Measurements from ENCODE around the gene TPK1. TPM values are rescaled to one million over a fixed set of nuclear protein-coding genes. Genes with fewer than 3 reads are reported as not detected.

Gene TPK1
- total and polyA plus RNA-seq, 2 of the 4 experiments (the other 2 are of a cell fraction): 0.38 to 1.8 TPM

DNA sequence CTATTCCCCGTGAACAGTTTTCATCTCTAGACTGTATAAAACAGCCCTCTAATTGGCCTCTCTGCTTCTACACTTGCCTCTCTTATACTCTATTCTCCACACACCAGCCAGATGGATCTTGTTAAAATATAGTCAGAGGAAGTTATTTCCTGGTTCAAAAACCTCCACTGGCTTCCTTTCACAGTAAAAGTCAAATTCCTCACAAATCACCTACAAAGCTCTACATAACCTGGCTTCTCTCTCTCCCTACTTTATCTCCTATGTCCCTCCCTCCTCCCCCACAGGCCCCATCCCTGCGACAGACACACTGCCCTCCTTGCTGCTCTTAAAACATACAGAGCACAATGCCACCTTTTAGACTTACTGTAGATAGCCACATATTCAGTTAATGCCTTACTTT lies 60.1 kb downstream of the TPK1 start:
- Histone ChIP-seq H3K79me1 (ENCODE audit: low read depth in 1 of 2, low read length in 2 of 2) (no peaks in the 10 kb centered on the region), H2AFZ (replicated peaks; ENCODE audit: low read length, poor library complexity) (no peak overlapping the region), H2BK15ac (ENCODE audit: low read depth, low read length) (no peak overlapping the region), H3K4ac (ENCODE audit: low read depth, low read length) (no peak overlapping the region), H4K5ac (ENCODE audit: low read depth, low read length) (no peak overlapping the region), H3K56ac (ENCODE audit: extremely low read depth, insufficient read depth, low read length) (no peak overlapping the region), H2BK120ac (ENCODE audit: low read depth, low read length) (no peak overlapping the region), H3K9ac (ENCODE audit: low read depth, low read length) (no peak overlapping the region), H3K9me1 (ENCODE audit: insufficient read depth, low read length) (no peaks in the 10 kb centered on the region), H2AK5ac (ENCODE audit: low read depth, low read length) (no peak overlapping the region), H3K4me2 (ENCODE audit: low read depth, low read length) (no peak overlapping the region), H4K20me1 (ENCODE audit: insufficient read depth, low read length) (no peaks in the 10 kb centered on the region), H3K9me3 (ENCODE audit: control insufficient read depth, insufficient read depth, low read length) (peaks cover 2% of the 10 kb centered on the region), H4K91ac (ENCODE audit: insufficient read depth, low read depth, low read length) (no peak overlapping the region), H3K4me1 (ENCODE audit: control insufficient read depth, insufficient read depth, low read length) (no peaks in the 10 kb centered on the region), H3K14ac (replicated peaks; ENCODE audit: low read depth, low read length) (no peak overlapping the region), H3K36me3 (ENCODE audit: control insufficient read depth, insufficient read depth, low read length) (no peaks in the 10 kb centered on the region), H3K27ac (ENCODE audit: insufficient read depth, low read length) (no peak overlapping the region), H4K8ac (ENCODE audit: low read depth in 2 of 2, low read length in 2 of 2) (no peak overlapping the region), H3K27me3 (ENCODE audit: control insufficient read depth, insufficient read depth, low read length) (no peaks in the 10 kb centered on the region), H2BK5ac (ENCODE audit: low read depth, low read length, poor library complexity, severe bottlenecking) (no peak overlapping the region), H2AK9ac (replicated peaks; ENCODE audit: low read depth, low read length, poor library complexity) (no peak overlapping the region), H3K4me3 (ENCODE audit: insufficient read depth, low read depth, low read length) (no peak overlapping the region), H3K18ac (ENCODE audit: low read depth, low read length) (no peak overlapping the region), H3K23ac (ENCODE audit: low read depth, low read length) (no peak overlapping the region), H2BK20ac (ENCODE audit: low read depth, low read length) (no peak overlapping the region)
- 38% methylated on average over 2 of the region's 2 CpGs; no CpG with 5 or more reads in 1 of the 2 experiments for WGBS, 2 experiments (ENCODE audit: extremely low coverage in 2 of 2, insufficient read length in 1 of 2)
- ChIA-PET POLR2A (ENCODE audit: unreplicated experiment) (no interaction called here), CTCF (no interaction called here)
- intact Hi-C loops (cut with micrococcal nuclease) (no loop called here), dilution Hi-C loops (cut with HindIII; ENCODE audit: low sequenced_read_pairs, unreplicated experiment) (no loop called here), in situ Hi-C loops (cut with MboI; ENCODE audit: low sequenced_read_pairs) (no loop called here)
- no peak for ATAC-seq (ENCODE audit: low read depth)
- TF ChIP-seq USF2 (IDR thresholded peaks at IDR 0.05; ENCODE audit: low read depth, low read length): no peak
- no peak for TF ChIP-seq BHLHE40 (IDR thresholded peaks at IDR 0.05; ENCODE audit: low read depth, low read length)
- TF ChIP-seq NFE2L2 (IDR thresholded peaks at IDR 0.05; ENCODE audit: low read depth, low read length): no peak
- TF ChIP-seq RFX5 (IDR thresholded peaks at IDR 0.05; ENCODE audit: low read depth, low read length): no peak
- TF ChIP-seq, protein P1, sequence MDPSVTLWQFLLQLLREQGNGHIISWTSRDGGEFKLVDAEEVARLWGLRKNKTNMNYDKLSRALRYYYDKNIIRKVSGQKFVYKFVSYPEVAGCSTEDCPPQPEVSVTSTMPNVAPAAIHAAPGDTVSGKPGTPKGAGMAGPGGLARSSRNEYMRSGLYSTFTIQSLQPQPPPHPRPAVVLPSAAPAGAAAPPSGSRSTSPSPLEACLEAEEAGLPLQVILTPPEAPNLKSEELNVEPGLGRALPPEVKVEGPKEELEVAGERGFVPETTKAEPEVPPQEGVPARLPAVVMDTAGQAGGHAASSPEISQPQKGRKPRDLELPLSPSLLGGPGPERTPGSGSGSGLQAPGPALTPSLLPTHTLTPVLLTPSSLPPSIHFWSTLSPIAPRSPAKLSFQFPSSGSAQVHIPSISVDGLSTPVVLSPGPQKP (IDR thresholded peaks at IDR 0.05; ENCODE audit: borderline replicate concordance, low read depth, low read length): no peak
- TF ChIP-seq, protein P2, sequence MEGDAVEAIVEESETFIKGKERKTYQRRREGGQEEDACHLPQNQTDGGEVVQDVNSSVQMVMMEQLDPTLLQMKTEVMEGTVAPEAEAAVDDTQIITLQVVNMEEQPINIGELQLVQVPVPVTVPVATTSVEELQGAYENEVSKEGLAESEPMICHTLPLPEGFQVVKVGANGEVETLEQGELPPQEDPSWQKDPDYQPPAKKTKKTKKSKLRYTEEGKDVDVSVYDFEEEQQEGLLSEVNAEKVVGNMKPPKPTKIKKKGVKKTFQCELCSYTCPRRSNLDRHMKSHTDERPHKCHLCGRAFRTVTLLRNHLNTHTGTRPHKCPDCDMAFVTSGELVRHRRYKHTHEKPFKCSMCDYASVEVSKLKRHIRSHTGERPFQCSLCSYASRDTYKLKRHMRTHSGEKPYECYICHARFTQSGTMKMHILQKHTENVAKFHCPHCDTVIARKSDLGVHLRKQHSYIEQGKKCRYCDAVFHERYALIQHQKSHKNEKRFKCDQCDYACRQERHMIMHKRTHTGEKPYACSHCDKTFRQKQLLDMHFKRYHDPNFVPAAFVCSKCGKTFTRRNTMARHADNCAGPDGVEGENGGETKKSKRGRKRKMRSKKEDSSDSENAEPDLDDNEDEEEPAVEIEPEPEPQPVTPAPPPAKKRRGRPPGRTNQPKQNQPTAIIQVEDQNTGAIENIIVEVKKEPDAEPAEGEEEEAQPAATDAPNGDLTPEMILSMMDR (conservative IDR thresholded peaks at IDR 0.05; ENCODE audit: low read depth, low read length): no peak
- no TSS peak for BruUV-seq (replicated peaks)
- no peak for DNase-seq
